Measurements from ENCODE around the gene EFNB2. TPM values are rescaled to one million over a fixed set of nuclear protein-coding genes. Genes with fewer than 3 reads are reported as not detected.

EFNB2 gene
- total RNA-seq, 1 experiment from 2014 or later: 5.2 TPM

DNA sequence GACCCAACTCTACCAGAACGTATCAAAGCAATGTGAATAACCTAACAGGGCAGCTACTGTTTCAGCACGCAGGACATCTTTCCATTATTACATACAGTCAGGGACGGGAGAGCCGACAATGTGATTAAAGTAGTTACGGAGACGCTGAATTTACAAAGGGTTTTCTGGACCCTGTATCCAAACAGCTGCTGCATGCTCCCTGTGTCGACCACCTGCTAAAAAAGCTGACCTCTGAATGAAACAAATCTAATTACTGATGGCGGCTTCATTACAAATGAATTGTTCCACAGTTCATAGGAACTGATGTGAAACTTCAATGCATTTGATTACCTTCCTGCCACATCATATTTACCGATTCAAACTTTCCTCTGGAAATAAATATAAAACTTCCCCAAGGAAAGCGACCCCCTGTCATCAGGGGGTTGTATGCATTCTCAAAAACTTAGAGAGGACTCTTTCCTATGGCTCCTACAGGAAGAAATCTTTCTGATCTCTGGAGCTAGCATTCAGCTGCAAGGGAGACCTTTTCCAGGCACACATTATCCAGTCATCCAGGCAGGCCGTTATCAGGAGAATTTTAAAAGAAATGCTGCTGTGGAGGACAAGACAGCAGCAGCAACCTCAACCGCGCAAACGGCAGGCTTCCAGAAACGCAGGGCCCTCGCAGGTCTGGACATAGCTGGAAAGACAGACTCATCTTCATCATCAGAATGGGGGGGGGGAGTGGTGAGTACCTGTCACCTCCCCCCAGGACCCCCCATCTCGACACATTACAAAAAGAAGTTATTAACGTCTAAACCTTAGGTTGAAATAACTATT lies 3.1 kb downstream of the EFNB2 start:
- peaks cover 58% of the 10 kb centered on the region for H3K27me3 ChIP-seq (replicated peaks; ENCODE audit: insufficient read depth, low read depth, low read length, poor library complexity)
- CTCF ChIA-PET: interaction anchor here (0.6 kb wide), 1 partner anchor 1705 kb away, joined by 3 read pairs; no protein-coding TSS in a partner anchor
- H3K36me3 ChIP-seq (ENCODE audit: insufficient read depth, low read length, poor library complexity, severe bottlenecking): no peaks in the 10 kb centered on the region
- H3K4me1 ChIP-seq (ENCODE audit: insufficient read depth, low read length, poor library complexity, severe bottlenecking): peaks cover 4% of the 10 kb centered on the region
- no peak for DNase-seq (ENCODE audit: low spot score)
- no peak overlapping the region for H3K27ac ChIP-seq (ENCODE audit: low read depth, low read length, poor library complexity, severe bottlenecking)
- H3K4me3 ChIP-seq (ENCODE audit: low read depth, low read length, poor library complexity, severe bottlenecking): no peak overlapping the region
- no peaks in the 10 kb centered on the region for H3K9me3 ChIP-seq (ENCODE audit: low read depth, low read length, poor library complexity, severe bottlenecking)
- TF ChIP-seq, protein P1, sequence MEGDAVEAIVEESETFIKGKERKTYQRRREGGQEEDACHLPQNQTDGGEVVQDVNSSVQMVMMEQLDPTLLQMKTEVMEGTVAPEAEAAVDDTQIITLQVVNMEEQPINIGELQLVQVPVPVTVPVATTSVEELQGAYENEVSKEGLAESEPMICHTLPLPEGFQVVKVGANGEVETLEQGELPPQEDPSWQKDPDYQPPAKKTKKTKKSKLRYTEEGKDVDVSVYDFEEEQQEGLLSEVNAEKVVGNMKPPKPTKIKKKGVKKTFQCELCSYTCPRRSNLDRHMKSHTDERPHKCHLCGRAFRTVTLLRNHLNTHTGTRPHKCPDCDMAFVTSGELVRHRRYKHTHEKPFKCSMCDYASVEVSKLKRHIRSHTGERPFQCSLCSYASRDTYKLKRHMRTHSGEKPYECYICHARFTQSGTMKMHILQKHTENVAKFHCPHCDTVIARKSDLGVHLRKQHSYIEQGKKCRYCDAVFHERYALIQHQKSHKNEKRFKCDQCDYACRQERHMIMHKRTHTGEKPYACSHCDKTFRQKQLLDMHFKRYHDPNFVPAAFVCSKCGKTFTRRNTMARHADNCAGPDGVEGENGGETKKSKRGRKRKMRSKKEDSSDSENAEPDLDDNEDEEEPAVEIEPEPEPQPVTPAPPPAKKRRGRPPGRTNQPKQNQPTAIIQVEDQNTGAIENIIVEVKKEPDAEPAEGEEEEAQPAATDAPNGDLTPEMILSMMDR (conservative IDR thresholded peaks at IDR 0.05; ENCODE audit: low read depth, low read length): no peak
- no peak for TF ChIP-seq EZH2 (IDR thresholded peaks at IDR 0.05; ENCODE audit: borderline replicate concordance, low read depth, low read length, poor library complexity, severe bottlenecking)
- no TSS peak for BruUV-seq (replicated peaks)
- intact Hi-C loops (cut with micrococcal nuclease; ENCODE audit: unreplicated experiment): loop anchor here (10.0 kb wide), 3 partner anchors 538 to 1758 kb away; no protein-coding TSS in a partner anchor
- POLR2A ChIA-PET (ENCODE audit: low non-redundant PET): no interaction called here

DNA sequence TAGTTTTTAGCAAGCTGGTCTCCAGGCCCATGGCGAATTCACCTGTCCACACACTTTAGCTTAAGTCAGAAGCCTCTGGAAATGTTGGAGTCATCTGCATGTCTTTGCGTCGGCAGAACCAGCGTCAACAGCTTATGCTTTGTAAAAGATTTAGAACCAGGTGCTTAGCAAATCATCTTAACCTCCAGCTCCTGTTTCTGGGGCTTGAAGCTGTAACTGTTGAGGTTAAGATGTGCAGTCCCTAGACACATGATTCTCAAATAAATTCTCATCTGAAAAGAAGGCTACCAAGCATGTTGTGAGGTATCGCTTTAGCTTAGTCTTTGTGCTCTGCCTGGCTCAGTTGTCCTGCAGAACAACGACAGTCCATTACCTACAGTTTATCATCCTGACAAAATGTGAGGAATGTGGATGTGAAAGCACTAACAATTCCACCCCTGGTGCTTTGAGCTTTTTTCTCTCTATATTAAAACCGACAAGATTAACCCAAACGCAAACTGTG lies 4.4 kb downstream of the EFNB2 start:
- no TSS peak for BruUV-seq (replicated peaks)
- intact Hi-C loops (cut with micrococcal nuclease; ENCODE audit: unreplicated experiment): loop anchor here (10.0 kb wide), 3 partner anchors 536 to 1756 kb away; no protein-coding TSS in a partner anchor
- peaks cover 58% of the 10 kb centered on the region for H3K27me3 ChIP-seq (replicated peaks; ENCODE audit: insufficient read depth, low read depth, low read length, poor library complexity)
- TF ChIP-seq, protein P1 (conservative IDR thresholded peaks at IDR 0.05; ENCODE audit: low read depth, low read length): no peak
- no peak for TF ChIP-seq EZH2 (IDR thresholded peaks at IDR 0.05; ENCODE audit: borderline replicate concordance, low read depth, low read length, poor library complexity, severe bottlenecking)
- ChIA-PET POLR2A (ENCODE audit: low non-redundant PET) (no interaction called here), CTCF (no interaction called here)
- no peak overlapping the region for H3K27ac ChIP-seq (ENCODE audit: low read depth, low read length, poor library complexity, severe bottlenecking)
- H3K4me1 ChIP-seq (ENCODE audit: insufficient read depth, low read length, poor library complexity, severe bottlenecking): peaks cover 1% of the 10 kb centered on the region
- no peaks in the 10 kb centered on the region for H3K9me3 ChIP-seq (ENCODE audit: low read depth, low read length, poor library complexity, severe bottlenecking)
- H3K36me3 ChIP-seq (ENCODE audit: insufficient read depth, low read length, poor library complexity, severe bottlenecking): no peaks in the 10 kb centered on the region
- H3K4me3 ChIP-seq (ENCODE audit: low read depth, low read length, poor library complexity, severe bottlenecking): no peak overlapping the region
- DNase-seq (ENCODE audit: low spot score): no peak

DNA sequence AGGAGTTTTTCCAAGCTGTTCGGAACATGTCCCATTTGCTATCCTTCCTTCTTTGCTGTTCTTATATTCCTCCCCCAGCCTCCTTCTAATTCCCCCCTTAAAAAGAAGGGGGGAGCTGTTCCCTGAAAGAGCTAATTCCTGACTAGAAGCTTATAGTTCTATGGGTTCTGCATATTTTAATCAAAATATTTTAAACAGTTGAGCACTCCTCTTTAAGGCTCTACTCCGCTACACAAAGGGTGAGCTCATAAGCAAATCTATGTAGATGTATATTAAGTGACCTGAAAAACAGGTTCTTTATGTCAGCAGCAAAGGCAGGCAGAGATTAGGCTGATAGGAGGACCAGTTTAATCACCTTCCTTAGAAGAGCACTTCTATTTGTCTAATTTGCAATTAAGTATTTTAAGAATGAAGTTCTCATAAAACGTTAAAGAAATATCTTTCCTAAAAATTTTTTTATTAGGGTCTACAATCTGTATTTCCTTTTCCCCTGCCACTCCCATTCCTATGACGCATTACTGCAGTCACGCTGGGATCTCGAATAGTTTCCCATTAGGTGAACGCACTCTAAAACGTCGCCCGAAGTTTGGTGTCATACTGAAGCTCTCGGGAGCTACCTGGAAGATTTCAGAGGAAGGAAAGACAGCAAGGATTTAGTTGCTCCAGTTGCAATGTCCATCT lies 5.2 kb downstream of the EFNB2 start:
- no peak for DNase-seq (ENCODE audit: low spot score)
- H3K4me1 ChIP-seq (ENCODE audit: insufficient read depth, low read length, poor library complexity, severe bottlenecking): no peaks in the 10 kb centered on the region
- H3K27me3 ChIP-seq (replicated peaks; ENCODE audit: insufficient read depth, low read depth, low read length, poor library complexity): peaks cover 58% of the 10 kb centered on the region
- no peak overlapping the region for H3K4me3 ChIP-seq (ENCODE audit: low read depth, low read length, poor library complexity, severe bottlenecking)
- CTCF ChIA-PET: no interaction called here
- TF ChIP-seq, protein P1 (conservative IDR thresholded peaks at IDR 0.05; ENCODE audit: low read depth, low read length): no peak
- POLR2A ChIA-PET (ENCODE audit: low non-redundant PET): interaction anchor here (0.6 kb wide), 1 partner anchor 8 kb away, joined by 4 read pairs; no protein-coding TSS in a partner anchor
- H3K36me3 ChIP-seq (ENCODE audit: insufficient read depth, low read length, poor library complexity, severe bottlenecking): no peaks in the 10 kb centered on the region
- intact Hi-C loops (cut with micrococcal nuclease; ENCODE audit: unreplicated experiment): loop anchor here (10.0 kb wide), 3 partner anchors 536 to 1756 kb away; no protein-coding TSS in a partner anchor
- no peak overlapping the region for H3K27ac ChIP-seq (ENCODE audit: low read depth, low read length, poor library complexity, severe bottlenecking)
- no peaks in the 10 kb centered on the region for H3K9me3 ChIP-seq (ENCODE audit: low read depth, low read length, poor library complexity, severe bottlenecking)
- no TSS peak for BruUV-seq (replicated peaks)
